Left forelimb (tissue), 1 donor: ENCODE results near the gene FBXL7.

ENCODE experiments used
- DNase-seq: peaks from one replicate; pipeline ENCODE4 v3.0.0-alpha.2; 2018; ENCODE audit warnings: low spot score

FBXL7 gene

GRCh38 chr5:15674716-15675115 is 174.7 kb downstream of the FBXL7 start:
- DNase-seq = no peak

- DNase-seq = no peak
Measured at GRCh38 chr5:15676591-15676990, 176.6 kb downstream of the FBXL7 start.

GRCh38 chr5:15679161-15679560 is 179.2 kb downstream of the FBXL7 start:
- no peak for DNase-seq

- no peak for DNase-seq
Measured at GRCh38 chr5:15680455-15680854, 180.5 kb downstream of the FBXL7 start.

DNA sequence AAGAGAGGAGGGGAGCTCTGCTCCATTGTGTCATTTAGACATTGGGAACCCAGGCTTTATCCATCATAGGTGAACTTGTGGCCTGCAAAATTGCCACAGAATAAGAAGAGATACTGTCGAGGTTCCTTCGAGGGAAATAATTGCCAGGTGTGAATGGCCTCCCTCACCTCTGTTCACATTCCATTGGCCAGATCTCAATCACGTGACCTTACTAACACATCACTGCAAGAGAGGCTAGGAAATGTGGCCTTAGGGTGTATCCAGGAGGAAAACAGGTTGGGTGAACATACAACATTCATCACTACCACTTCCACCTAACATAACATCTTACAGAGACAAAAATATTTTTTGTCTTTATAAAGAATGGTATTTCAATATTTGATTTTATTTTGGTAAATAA is 182.1 kb downstream of the FBXL7 start:
- DNase-seq = no peak

- no peak for DNase-seq
Measured at GRCh38 chr5:15682566-15682965, 182.6 kb downstream of the FBXL7 start.

GRCh38 chr5:15683332-15683731 is 183.4 kb downstream of the FBXL7 start:
- no peak for DNase-seq

GRCh38 chr5:15687401-15687800 is 187.4 kb downstream of the FBXL7 start:
- DNase-seq = no peak

DNA sequence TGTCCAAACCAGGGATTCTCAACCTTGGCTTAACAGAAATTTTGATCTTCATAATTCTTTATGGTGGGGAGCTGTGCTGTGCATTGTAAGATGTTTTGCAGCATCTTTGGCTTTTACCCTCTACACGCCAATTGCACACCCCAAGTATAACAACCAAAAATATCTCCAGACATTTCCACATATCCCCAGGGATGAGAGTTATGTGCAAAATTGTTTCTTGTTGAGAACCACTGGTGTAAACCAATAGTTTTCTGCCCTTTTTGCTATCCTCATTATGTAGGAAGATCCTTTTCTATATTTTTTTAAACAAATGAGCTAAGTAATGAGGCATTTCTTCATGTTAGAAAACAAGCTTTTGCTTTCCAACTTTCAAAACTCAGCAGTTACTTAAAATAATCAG is 189.9 kb downstream of the FBXL7 start:
- no peak for DNase-seq

GRCh38 chr5:15690611-15691010 is 190.6 kb downstream of the FBXL7 start:
- DNase-seq = no peak

- DNase-seq = no peak
Measured at GRCh38 chr5:15691521-15691920, 191.5 kb downstream of the FBXL7 start.

- DNase-seq = no peak
Measured at GRCh38 chr5:15692706-15693381, 192.9 kb downstream of the FBXL7 start.

DNA sequence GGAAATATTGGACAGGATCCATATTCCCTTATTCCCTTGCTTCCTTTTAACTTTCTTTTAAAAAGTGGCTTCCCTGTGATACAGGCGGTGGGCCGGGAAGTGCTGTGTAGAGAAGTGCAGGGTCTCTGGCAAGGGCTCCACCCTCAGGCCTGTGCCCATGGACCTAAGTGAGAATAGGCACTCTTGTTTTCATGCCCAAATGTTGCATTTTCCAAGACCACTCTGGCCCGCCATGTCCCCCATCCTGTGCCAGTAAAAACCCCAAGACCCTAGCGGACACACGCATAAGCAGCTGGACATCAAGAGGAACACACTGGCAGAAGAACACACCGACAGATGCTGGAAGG is 193.4 kb downstream of the FBXL7 start:
- DNase-seq = no peak

- no peak for DNase-seq
Measured at GRCh38 chr5:15693933-15694332, 194.0 kb downstream of the FBXL7 start.

DNA sequence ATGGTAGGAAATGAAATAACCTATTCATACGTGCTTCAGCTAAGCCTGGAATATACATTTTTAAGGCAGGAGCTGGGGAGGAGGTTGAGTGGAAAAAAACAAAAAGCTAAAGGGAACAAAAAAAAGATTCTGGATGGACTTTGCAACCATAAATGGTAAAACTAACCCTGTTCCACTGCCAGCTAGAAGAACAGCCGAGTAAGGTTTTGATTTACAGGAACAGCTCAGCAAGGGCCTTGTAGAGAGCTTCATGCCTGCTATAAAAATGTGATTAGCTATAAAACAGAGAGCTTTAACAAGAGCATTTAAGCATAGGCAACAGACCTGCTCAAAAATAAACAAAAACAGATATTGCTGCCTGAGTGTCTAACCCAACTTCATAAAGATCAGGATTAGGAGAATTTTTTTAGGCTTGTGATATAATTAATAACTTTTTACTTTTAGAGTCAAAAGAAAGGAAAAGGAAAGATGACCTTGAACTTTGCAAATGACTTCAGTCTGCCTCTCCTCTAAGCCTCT is 194.8 kb downstream of the FBXL7 start:
- DNase-seq = no peak

DNA sequence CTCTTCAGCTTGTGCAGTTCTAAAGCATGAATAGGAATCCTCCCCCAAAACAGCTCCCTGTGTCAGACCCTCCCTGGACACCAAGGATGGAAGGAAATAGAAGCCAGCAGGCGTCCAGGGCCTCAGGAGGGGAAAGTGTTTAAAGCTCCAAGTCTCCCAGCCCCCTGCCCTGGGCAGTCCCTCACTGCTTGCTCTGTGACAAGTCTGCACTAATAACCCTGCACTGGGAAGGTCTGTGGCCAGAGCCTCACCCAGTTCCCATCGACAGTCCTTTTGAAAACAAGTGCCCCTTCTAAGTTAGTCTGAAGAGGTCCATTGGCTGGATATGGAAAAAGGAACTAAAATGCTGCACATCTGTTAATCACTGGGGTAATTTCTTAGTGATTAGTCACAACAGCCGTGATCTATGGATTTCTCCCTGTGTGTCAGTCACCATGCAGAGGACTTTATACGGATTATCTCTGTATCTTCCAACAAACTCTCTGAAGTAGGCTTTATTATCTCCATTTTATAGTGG is 195.3 kb downstream of the FBXL7 start:
- DNase-seq = no peak

- no peak for DNase-seq
Measured at GRCh38 chr5:15700373-15700772, 200.4 kb downstream of the FBXL7 start.

DNA sequence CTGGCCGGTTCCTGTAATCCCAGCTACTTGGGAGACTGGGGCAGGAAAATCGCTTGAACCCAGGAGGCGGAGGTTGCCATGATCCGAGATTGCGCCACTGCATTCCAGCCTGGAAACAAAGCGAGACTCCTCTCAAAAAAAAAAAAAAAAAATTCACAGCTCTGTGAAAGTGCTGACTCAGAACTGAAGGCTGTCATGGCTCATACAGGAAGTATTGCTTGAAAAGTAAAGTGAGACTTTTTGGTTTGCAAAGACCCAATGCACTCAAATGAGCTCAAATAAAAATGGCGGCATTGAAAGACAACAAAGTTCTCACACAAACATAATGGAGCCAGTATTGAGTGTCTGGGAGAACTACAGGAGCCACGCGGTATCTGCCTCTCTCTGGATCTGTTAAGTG is 202.1 kb downstream of the FBXL7 start:
- DNase-seq = no peak

GRCh38 chr5:15703901-15704300 is 203.9 kb downstream of the FBXL7 start:
- DNase-seq = no peak

- DNase-seq = no peak
Measured at GRCh38 chr5:15704397-15704947, 204.5 kb downstream of the FBXL7 start.

DNA sequence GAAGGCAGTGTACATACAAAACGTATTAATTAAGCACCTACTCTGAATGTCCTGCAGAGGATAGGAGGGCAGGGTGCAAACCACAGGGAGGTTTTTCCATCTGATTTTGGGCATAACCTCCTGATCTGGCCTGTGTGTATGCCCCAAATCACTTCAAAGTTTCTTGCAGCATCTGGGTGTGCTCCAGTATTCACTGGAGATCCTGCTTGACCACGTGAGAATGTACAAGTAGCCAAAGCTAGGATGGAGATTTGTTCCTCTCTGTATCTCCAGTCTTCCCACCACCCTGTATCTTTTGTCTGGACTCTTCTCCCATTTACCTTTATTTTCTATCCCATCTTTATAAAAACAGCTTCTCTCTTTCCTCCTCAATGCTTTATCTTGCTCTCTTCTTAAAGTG is 207.7 kb downstream of the FBXL7 start:
- no peak for DNase-seq

GRCh38 chr5:15711892-15712291 is 211.9 kb downstream of the FBXL7 start:
- no peak for DNase-seq

- DNase-seq = no peak
Measured at GRCh38 chr5:15715535-15715934, 215.6 kb downstream of the FBXL7 start.

DNA sequence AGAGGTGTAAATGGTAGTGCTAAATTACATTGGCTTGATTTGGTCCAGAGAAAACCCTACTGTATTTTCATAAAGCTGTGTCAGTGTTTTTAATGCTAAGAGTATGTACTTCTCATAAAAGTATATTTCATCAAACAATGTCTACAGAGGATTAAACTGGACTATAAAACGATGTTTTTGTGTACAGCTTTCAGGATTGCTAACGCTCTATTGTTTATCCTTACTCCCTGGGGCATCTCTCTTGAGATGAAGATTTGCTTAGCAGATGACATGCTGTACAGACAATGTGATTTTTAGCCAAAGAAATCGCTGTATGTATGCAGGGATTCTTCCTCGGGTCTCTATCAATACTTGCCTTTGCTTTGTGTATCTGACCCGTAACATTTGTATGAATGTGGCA is 216.0 kb downstream of the FBXL7 start:
- DNase-seq = no peak
